Raji (cell line): ENCODE measurements around the gene MNX1.

Experiments
- POLR2A ChIP-seq: IDR thresholded peaks from 2 replicates; pipeline ENCODE4 v1.6.1; 2011; ENCODE audit warnings: low read depth, low read length, control low read depth; ENCODE audit not compliant: insufficient read depth

The MNX1 gene

DNA sequence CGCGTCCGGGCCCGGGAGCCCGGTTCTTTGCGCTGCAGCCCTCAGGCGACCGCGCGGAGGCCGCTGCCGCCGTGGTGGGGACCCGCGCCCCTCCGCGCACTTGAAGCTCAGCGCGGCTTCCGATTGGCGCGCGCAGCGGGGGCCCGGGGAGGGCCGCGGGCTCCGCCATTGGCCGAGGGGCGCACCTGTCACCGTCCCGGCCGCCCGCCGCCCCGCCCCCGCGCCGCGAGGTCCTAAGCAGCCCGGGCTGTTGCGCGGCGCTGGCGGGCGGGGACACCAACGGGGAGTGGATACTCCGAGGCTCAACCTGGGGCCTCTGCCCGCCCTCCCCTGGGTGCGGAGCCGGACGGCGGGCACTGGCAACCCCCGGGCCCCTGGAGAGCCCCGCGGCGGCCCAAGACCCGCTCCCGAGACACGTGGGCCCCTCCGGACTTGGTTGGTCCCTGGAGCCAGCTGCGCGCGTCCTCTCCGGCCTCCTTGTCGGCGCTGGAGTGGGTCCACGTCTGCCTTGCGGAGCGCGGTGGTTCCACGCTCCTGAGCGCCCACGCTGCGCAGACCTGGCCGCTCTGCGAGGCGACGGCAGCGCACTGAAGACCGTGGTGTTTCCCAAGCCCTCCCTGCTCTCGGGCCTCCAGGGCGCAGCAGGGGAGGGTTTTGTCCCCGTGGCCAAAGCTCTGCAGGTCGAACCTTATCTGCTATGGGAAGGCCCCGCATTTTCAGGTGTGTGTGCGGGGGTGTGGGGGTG is at the start of gene MNX1:
TSS of gene MNX1 (minus strand) at position 76 of the 745 bp plus-strand sequence. CDS start 313 bp downstream, outside the sequence.
- TF ChIP-seq POLR2A = peak; percentile 63

DNA sequence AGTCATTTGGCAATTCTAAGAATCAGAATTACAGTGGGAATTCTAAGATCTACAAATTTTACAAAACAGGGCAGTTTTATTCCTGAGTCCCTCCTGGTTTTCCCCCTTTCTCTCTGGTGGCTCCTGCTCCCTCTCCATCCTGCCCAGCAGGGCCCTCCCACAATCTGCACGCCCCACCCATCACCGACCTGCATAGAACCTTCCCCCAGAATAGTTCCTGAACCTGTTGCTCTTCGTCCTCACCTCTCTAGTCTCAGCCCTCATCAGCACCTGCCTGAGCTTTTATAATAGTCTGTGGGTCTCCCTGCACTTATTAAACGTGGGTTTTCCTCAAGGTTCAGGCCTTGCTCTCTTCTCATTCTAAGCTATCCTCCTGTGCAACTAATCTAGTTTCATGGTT is 49.1 kb upstream of the MNX1 start:
- no peak for TF ChIP-seq POLR2A

DNA sequence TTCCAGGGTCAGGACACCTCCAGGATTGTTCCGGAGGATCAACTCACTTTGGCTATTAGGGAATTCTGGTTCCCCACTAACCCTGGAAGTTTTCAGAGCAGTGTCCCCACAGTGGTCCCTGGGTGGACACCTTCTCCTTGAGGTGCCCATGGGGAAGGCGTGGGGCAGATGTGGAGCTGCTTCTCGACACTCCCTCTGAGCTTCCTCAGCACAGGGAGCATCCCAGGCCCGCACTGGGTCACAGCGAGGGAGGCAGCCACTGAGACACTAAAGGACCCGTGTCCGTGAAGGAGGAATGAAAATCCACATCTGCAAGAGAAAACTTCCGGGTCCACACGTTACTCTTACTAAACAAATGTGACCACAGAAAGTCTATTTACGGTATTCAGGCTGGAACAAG is 48.2 kb upstream of the MNX1 start:
- no peak for TF ChIP-seq POLR2A

DNA sequence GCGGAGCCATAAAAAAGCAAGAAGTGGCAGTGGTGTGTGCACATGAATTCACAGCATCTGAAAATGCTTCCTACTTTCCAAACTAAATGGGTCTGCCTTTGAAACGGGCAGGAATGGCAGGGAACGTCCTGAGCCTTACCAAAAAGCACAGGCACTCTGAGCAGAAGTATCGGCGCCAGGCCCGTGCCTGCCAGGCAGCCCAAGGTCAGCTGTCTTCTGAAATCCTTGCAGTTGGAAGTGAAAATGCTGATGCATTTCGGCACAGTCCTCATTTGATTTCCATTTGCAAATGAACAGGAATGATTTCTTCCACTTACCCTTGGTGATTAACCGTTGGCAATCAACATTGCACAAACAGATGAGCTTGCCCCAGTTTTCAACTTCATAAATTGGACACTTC is 47.6 kb upstream of the MNX1 start:
- no peak for TF ChIP-seq POLR2A

DNA sequence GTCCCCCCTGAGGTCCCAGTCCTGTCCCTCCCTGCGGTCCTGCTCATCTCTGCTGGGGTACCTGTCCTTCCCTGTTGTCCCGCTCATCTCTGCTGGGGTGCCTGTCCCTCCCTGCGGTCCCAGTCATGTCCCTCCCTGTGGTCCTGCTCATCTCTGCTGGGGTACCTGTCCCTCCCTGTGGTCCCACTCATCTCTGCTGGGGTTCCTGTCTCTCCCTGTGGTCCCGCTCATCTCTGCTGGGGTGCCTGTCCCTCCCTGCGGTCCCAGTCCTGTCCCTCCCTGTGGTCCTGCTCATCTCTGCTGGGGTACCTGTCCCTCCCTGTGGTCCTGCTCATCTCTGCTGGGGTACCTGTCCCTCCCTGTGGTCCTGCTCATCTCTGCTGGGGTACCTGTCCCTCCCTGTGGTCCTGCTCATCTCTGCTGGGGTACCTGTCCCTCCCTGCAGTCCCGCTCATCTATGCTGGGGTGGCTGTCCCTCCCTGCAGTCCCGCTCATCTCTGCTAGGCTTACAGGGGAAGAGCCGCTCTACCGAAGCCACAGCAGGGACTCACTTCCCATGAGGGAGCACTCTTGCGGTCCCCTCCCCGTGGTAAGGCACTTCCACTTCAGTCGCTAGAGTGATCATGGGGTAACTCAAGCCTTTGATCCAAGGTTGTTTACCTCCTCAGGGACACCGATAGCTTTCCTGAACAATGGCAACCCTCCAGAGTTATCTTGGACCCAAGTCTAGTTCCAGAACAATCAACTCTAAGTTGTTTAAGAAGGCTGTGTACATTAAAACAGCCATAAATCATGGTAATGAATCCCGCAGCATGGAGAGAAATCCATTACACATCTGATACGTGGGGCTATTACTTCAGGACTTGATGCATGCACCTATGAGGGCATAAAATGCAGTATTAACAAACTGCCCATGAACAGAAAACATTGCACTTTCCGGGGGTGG is 46.8 kb upstream of the MNX1 start:
- TF ChIP-seq POLR2A = no peak

DNA sequence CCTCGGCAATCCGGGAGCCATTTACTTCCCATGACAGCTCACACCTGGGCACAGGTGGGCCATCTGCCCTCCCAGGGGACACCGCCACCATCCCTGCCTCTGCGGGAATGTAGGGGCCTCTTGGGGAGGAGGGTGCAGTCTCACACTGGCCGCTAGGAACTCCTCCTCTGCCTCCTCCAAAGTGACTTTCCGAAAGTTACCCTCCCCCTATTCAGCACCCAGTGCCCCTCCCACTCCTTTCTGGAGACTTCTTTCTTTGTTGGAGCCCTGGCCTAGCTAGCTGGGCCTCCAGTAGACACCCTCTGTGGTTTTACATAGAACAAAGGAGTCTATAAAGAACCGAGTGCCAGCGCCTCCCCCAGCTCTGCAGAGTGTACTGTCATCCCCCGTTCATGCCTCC is 45.8 kb upstream of the MNX1 start:
- no peak for TF ChIP-seq POLR2A

DNA sequence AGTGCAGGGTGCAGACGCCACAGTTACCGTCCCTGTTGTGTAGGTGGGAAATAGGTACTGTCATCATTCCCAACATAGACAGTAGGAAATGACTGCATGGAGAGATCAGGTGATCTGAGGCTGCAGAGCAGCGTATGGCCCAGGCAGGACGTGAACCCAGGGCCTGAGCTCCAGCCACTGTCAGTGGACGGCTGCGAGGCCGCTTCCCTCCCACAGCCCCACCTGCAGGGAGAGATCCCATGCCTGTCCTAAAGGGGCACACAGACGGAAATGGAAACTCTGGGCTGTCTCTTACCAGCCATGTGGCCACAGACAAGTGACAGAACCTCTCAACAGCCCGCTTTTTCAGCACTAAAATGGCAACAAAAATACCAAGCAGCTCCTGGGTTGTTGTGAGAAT is 44.5 kb upstream of the MNX1 start:
- TF ChIP-seq POLR2A = no peak

DNA sequence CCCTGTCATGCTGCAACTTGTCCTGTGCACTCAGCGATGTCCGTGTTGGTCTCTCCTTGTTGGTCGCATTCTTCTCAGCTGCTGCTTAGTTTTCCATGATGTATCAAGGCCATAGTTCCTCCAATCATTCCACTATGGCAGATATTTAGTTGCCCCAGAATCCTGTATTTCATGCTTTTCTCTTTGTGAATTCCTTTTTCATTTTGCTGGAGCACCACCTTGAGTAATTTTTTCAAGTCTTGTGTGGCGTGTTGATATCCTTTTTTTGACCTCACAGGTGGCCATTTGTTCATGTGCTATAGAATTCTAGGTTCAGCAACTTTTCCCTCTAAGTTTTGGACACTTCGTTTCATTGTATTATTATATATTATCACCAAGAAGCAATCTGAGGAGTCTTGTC is 42.7 kb upstream of the MNX1 start:
- no peak for TF ChIP-seq POLR2A

DNA sequence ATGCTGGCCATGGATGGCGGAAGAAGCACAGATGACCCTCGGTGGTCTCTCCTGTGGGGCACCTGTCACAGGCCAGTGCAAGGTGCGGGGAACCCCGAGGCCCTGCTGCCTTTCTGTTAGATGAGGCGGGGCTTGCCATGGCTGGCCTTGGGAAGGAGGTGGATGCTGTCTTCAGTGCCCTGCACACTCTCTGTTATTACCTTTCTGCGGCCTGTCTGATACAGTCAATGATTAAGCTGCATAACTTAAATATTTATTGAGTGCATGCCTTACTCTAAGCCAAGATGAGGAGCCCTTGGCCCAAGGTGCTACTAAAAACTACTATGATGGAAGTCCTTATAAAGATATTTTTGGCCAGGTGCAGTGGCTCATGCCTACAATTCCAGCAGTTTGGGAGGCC is 36.7 kb upstream of the MNX1 start:
- no peak for TF ChIP-seq POLR2A

DNA sequence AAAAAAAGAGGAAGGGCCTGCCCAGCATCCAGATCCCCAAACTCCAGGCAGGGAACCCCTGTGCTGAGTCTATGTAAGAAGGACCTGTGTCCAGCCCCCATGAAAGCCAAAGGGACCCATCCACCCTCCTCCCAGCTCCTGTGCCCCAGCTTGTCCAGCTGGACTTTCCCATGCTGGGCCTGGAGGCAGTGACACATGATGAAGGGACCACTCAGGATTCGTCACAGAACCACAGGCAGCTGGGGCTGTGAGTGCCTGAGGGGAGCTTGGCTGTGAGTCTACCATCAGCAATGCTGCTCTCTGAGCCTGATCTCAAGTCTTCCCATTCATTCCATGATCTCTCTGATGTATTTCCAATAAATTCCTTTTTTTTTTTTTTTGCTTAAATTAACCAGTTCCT is 36.2 kb upstream of the MNX1 start:
- TF ChIP-seq POLR2A = no peak

DNA sequence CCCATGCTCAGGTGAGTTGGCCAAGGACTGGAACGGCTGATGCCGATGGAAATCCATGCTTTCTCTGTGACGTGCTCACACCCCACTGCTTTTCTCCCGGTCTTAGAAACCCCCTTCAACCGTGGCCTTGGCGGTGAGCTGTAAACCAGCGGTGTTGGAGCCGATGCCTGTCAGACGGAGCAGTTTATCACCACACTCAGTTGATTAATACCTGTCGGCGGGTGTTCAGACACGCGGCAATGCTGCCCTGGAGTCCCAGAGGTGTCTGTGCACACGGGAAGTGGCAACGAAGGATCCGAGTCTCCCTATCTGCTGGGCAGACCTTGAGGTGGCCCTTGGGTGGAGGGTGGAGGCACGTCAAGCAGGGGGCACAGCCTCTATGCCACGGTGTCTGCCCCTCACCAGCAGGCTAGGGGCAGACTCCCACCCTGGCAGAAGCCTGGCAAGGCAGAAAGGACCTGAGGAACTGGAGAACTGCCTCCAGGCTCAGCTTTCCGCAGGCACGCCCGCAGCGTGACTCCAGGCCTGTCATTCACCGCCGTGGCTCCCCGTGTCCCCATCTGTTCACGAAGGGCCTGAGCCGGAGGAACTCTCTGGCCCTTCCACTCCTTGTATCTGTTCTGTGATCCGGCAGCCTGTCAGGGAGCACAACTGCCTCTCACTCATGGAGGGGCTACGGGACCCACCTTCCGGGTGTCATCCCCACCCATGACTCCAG is 34.6 kb upstream of the MNX1 start:
- no peak for TF ChIP-seq POLR2A

DNA sequence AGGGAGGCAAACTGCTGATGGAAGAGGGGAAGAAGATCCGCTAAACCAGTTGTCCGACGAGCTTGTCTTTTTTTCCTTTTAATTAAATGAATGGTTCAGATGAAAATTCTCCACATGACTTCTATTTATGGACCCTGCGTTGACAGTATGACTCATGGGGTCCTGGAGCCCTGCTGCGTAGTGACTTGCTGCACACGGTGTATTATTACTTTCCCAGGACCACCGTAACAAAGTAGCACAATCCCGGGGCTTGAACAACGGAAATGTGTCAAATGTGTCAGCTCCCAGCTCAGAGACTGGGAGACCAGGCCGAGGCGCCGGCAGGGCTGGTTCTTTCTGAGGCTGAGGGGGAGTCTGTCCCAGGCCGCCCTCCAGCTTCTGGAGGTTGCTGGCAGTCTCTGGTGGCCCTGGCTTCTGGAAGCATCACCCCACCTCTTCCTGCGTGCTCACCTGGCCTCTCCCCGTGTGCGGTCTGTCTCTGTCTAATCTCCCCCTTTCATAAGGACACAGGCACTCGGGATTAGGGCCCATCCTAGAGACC is 33.8 kb upstream of the MNX1 start:
- no peak for TF ChIP-seq POLR2A

DNA sequence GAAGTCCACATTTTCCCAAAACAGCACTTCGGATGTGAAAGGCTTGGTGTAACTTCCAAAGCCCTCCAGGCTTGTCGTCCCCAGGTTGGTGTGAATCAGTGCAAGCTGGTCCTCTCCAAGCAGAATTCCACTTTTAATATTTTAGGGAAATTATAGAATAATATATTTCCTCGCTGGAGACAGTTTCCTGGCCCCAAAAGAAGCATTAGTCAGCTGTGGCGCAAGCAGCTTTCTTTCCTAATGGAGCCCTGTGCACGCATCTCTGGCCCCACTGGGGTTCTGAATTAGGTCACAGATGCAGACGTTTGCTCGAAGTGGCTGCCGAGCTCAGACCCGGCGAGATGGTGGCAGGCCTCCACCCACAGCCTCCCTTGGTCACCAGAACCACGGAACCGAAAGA is 33.3 kb upstream of the MNX1 start:
- TF ChIP-seq POLR2A = no peak

DNA sequence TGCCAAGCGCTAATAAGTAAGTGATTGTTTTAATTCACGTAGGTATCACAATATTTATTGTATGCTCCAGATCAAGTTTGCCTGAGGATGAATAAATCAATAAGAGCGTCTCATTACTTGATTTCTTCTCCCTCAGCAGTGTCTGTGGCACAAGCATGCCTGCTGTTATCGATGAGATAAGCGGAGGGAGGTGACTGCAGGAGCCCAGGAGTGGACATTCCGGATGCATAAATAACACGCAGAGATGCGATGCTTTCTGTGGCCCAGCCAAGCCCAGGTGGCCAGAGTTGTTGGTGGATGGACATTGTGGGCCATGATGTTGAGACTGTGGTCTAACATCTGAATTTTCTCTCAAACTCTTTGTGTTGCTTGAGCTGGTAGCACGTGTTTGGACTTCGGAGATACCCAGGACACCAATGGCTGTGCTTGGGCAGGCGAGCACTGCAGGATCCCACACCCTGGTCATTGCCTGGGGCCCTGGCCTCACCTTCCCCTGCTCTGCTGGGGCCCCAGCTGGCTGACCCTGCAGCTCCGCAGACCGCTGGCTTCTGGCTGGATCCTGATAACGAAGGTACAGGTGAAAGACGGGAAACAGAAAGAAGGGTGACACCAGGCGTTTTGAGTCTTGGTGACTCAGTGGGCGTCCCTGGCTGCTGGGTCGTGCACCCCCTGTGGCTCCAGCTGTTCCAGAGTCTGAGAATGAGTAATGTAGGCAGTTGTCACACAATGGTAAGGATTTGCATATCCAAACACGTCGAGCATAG is 31.2 kb upstream of the MNX1 start:
- no peak for TF ChIP-seq POLR2A
